Neural cell (in vitro differentiated cells): ENCODE results near the gene B9D1. TPM values are rescaled to one million over a fixed set of nuclear protein-coding genes. Genes with fewer than 3 reads are reported as not detected.

Experiments
- H2AFZ ChIP-seq: fragments of 200-600, 300-800 bp; sonication (generic), shearing (Covaris generic); 2 replicates; pipeline ENCODE4 v1.6.0; 2014; ENCODE audit warnings: low read depth, mild to moderate bottlenecking, antibody characterized with exemption, low read length, moderate library complexity
- H3F3A ChIP-seq: fragments of 200-600 bp; shearing (Covaris generic); 2 replicates; pipeline ENCODE4 v1.6.1; 2016; ENCODE audit warnings: mild to moderate bottlenecking, moderate library complexity, mixed read lengths, antibody characterized with exemption, low read length; ENCODE audit not compliant: insufficient read depth, poor library complexity, severe bottlenecking
- H3K27ac ChIP-seq: fragments of 200-600, 300-800 bp; sonication (generic), shearing (Covaris generic); 2 replicates; pipeline ENCODE4 v1.5.1; 2014; ENCODE audit warnings: mild to moderate bottlenecking, low read length, moderate library complexity
- H3K27me3 ChIP-seq: fragments of 300-800, 200-600 bp; sonication (generic), shearing (Covaris generic); 2 replicates; pipeline ENCODE4 v1.6.0; 2014; ENCODE audit warnings: mild to moderate bottlenecking, low read depth, low read length, moderate library complexity; ENCODE audit not compliant: insufficient read depth
- H3K36me3 ChIP-seq: fragments of 300-800, 200-600 bp; sonication (generic), shearing (Covaris generic); 2 replicates; pipeline ENCODE4 v1.5.1; 2014; ENCODE audit warnings: mild to moderate bottlenecking, antibody characterized with exemption, low read length, moderate library complexity; ENCODE audit not compliant: insufficient read depth
- H3K4me2 ChIP-seq: fragments of 300-800, 200-600 bp; sonication (generic), shearing (Covaris generic); 2 replicates; pipeline ENCODE4 v1.6.0; 2014; ENCODE audit warnings: mild to moderate bottlenecking, low read length
- H3K4me3 ChIP-seq: fragments of 300-800, 200-600 bp; sonication (generic), shearing (Covaris generic); 2 replicates; pipeline ENCODE4 v1.5.1; 2014; ENCODE audit warnings: mild to moderate bottlenecking, low read length, moderate library complexity
- H3K79me2 ChIP-seq: fragments of 200-600 bp; shearing (Covaris generic); replicated peaks from 2 replicates; pipeline ENCODE4 v1.6.0; 2014; ENCODE audit warnings: mild to moderate bottlenecking, low read length, moderate library complexity; ENCODE audit not compliant: insufficient read depth
- H3K9ac ChIP-seq: fragments of 300-800, 200-600 bp; sonication (generic), shearing (Covaris generic); 2 replicates; pipeline ENCODE4 v1.6.1; 2016; ENCODE audit warnings: mild to moderate bottlenecking, low read length, mixed read lengths
- H3K9me2 ChIP-seq: fragments of 200-600 bp; shearing (Covaris generic); 2 replicates; pipeline ENCODE4 v1.6.1; 2016; ENCODE audit warnings: mild to moderate bottlenecking, low read length, mixed read lengths; ENCODE audit not compliant: insufficient read depth
- H3K9me3 ChIP-seq: fragments of 200-600, 300-800 bp; sonication (generic), shearing (Covaris generic); 2 replicates; pipeline ENCODE4 v1.6.1; 2016; ENCODE audit warnings: mild to moderate bottlenecking, mixed run types, low read length, moderate library complexity, mixed read lengths
- H4K20me1 ChIP-seq: fragments of 200-600 bp; shearing (Covaris generic); 2 replicates; pipeline ENCODE4 v1.6.1; 2016; ENCODE audit warnings: mild to moderate bottlenecking, mixed run types; ENCODE audit not compliant: insufficient read depth
- EP300 ChIP-seq: fragments of 450-650 bp; conservative IDR thresholded peaks from 2 replicates; pipeline ENCODE4 v1.6.1; 2014; ENCODE audit warnings: antibody characterized with exemption, mild to moderate bottlenecking, moderate library complexity; ENCODE audit not compliant: poor library complexity, severe bottlenecking
- EZH2 ChIP-seq: fragments of 200-600, 300-800 bp; shearing (Covaris generic), sonication (generic); IDR thresholded peaks from 2 replicates; pipeline ENCODE4 v1.6.1; 2014; ENCODE audit warnings: antibody characterized with exemption, low read length, borderline replicate concordance, mild to moderate bottlenecking; ENCODE audit not compliant: insufficient read depth, poor library complexity, severe bottlenecking
- MXI1 ChIP-seq: fragments of 450-650 bp; conservative IDR thresholded peaks from 2 replicates; pipeline ENCODE4 v1.6.1; 2014; ENCODE audit warnings: antibody characterized with exemption, mild to moderate bottlenecking; ENCODE audit not compliant: poor library complexity, severe bottlenecking
- POLR2AphosphoS5 ChIP-seq: IDR thresholded peaks from 2 replicates; pipeline ENCODE4 v1.6.1; 2012
- RAD21 ChIP-seq: fragments of 450-650 bp; conservative IDR thresholded peaks from 2 replicates; pipeline ENCODE4 v1.6.1; 2014; ENCODE audit warnings: antibody characterized with exemption, mild to moderate bottlenecking, moderate library complexity
- REST ChIP-seq: IDR thresholded peaks from 2 replicates; pipeline ENCODE4 v1.6.1; 2012; ENCODE audit warnings: borderline replicate concordance
- SMC3 ChIP-seq: fragments of 450-650 bp; conservative IDR thresholded peaks from 2 replicates; pipeline ENCODE4 v1.6.1; 2014; ENCODE audit warnings: antibody characterized with exemption, mild to moderate bottlenecking, moderate library complexity; ENCODE audit not compliant: poor library complexity
- TAF1 ChIP-seq: IDR thresholded peaks from 2 replicates; pipeline ENCODE4 v1.6.1; 2012; ENCODE audit warnings: low read depth
- polyA plus RNA-seq: library from polyadenylated mRNA; depleted of rRNA; stranded (reverse); fragments of >200 nt; gene quantifications from 2 replicates; pipeline ENCODE4 v1.2.3, GENCODE V29; 2014
- TF ChIP-seq, protein P1 (sequence below): fragments of 450-650 bp; IDR thresholded peaks from 2 replicates; pipeline ENCODE4 v1.5.1; 2014; ENCODE audit warnings: antibody characterized with exemption, mild to moderate bottlenecking, moderate library complexity; ENCODE audit not compliant: poor library complexity, severe bottlenecking

B9D1 gene
- polyA plus RNA-seq, 1 donor from 2014 or later: 32.0 TPM

DNA sequence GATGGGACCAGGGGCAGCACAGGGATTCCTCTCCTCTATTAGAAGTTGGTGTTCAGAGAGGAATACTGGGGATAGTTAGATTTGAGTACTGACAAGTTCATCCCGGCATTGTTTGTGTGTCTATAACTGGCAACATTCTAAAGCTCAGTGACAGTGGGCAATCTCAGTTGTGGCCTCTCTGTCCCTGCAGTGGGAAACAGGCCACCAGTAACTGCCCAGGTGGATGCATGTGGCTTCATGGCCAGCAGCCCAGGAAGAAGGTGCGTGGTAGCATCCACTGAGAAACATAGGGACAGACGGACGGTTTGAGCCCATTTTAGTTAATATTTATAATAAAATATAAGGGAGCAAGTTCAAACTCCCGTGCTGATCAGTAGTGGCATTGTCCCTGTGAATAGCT is 51.5 kb downstream of the B9D1 start:
- H3K4me3 ChIP-seq: no peak overlapping the region
- H2AFZ ChIP-seq: no peak overlapping the region
- no peak for TF ChIP-seq EP300
- no peak for TF ChIP-seq TAF1
- TF ChIP-seq SMC3: no peak
- no peak for TF ChIP-seq MXI1
- no peak for TF ChIP-seq RAD21
- TF ChIP-seq REST: no peak
- no peak for TF ChIP-seq EZH2
- no peaks in the 10 kb centered on the region for H3F3A ChIP-seq
- no peaks in the 10 kb centered on the region for H3K9me2 ChIP-seq
- H3K79me2 ChIP-seq: no peaks in the 10 kb centered on the region
- H3K9me3 ChIP-seq: no peaks in the 10 kb centered on the region
- H3K36me3 ChIP-seq: no peaks in the 10 kb centered on the region
- no peak overlapping the region for H3K9ac ChIP-seq
- no peak overlapping the region for H3K27ac ChIP-seq
- H4K20me1 ChIP-seq: no peaks in the 10 kb centered on the region
- H3K27me3 ChIP-seq: no peaks in the 10 kb centered on the region
- no peak overlapping the region for H3K4me2 ChIP-seq

DNA sequence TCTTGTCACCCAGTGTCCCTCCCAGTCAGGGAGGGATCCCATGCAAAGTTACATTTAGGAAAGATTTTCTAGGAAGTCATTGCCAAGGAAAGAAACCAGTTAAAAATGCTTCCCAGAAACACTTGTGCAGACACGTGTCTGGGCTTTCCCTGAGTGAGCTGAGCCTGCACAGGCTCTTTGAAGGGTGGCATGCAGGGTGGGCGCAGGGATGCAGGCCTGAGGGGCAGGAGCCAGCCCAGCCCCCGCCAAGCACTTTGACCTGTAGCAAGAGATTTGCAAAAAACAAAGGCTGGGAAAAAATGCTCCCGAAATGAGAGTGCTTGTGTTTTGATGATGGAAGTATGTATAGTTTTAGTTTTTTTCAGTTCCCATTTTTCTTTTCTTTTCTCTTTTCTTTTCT is 52.4 kb downstream of the B9D1 start:
- no peak overlapping the region for H2AFZ ChIP-seq
- no peak overlapping the region for H3K4me2 ChIP-seq
- H3K27me3 ChIP-seq: no peaks in the 10 kb centered on the region
- no peak for TF ChIP-seq MXI1
- TF ChIP-seq, protein P1, sequence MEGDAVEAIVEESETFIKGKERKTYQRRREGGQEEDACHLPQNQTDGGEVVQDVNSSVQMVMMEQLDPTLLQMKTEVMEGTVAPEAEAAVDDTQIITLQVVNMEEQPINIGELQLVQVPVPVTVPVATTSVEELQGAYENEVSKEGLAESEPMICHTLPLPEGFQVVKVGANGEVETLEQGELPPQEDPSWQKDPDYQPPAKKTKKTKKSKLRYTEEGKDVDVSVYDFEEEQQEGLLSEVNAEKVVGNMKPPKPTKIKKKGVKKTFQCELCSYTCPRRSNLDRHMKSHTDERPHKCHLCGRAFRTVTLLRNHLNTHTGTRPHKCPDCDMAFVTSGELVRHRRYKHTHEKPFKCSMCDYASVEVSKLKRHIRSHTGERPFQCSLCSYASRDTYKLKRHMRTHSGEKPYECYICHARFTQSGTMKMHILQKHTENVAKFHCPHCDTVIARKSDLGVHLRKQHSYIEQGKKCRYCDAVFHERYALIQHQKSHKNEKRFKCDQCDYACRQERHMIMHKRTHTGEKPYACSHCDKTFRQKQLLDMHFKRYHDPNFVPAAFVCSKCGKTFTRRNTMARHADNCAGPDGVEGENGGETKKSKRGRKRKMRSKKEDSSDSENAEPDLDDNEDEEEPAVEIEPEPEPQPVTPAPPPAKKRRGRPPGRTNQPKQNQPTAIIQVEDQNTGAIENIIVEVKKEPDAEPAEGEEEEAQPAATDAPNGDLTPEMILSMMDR: no peak
- no peak for TF ChIP-seq EZH2
- TF ChIP-seq POLR2AphosphoS5: no peak
- TF ChIP-seq TAF1: no peak
- TF ChIP-seq SMC3: no peak
- TF ChIP-seq EP300: no peak
- no peak for TF ChIP-seq RAD21
- no peak for TF ChIP-seq REST
- H3K36me3 ChIP-seq: no peaks in the 10 kb centered on the region
- H3K4me3 ChIP-seq: no peak overlapping the region
- H3F3A ChIP-seq: no peaks in the 10 kb centered on the region
- H3K9ac ChIP-seq: no peak overlapping the region
- no peaks in the 10 kb centered on the region for H3K79me2 ChIP-seq
- H3K27ac ChIP-seq: no peak overlapping the region
- no peaks in the 10 kb centered on the region for H4K20me1 ChIP-seq
- H3K9me2 ChIP-seq: no peaks in the 10 kb centered on the region
- no peaks in the 10 kb centered on the region for H3K9me3 ChIP-seq
